RWPE1 (cell line): Measurements from ENCODE around the gene VMAC.
"Not testable (repeated sequence)": the region's sequence is repeated elsewhere in the genome, so short reads cannot be mapped to it uniquely, and the experiment has no call there.

Experiments
- CTCF ChIA-PET: fragments of 350-600 bp; sonication (Branson Sonifier 250); formaldehyde crosslinking; extraction: SDS; loops from one replicate; lab custom pipeline; 2021; lab: Yijun Ruan, JAX
- POLR2A ChIA-PET: fragments of 400-600 bp; formaldehyde crosslinking; extraction: SDS; loops from one replicate; lab custom pipeline; 2020; ENCODE audit warnings: antibody characterized with exemption; ENCODE audit not compliant: low non-redundant PET; lab: Yijun Ruan, JAX
- DNase-seq: peaks from one replicate; pipeline ENCODE4 v3.0.0; 2012; ENCODE audit warnings: low spot score
- H3K27ac ChIP-seq: fragments of 450-650 bp; 2 replicates; pipeline ENCODE4 v1.5.1; 2017
- CTCF ChIP-seq: fragments of 450-650 bp; conservative IDR thresholded peaks from 2 replicates; pipeline ENCODE4 v1.5.1; 2017; ENCODE audit warnings: low read depth, mild to moderate bottlenecking

The VMAC gene

GRCh38 chr19:5904352-5905113 is at the start of gene VMAC:
VMAC (plus strand) TSS chr19:5904872; CDS start chr19:5904891, 19 bp downstream.
- POLR2A ChIA-PET, result interaction anchor here (0.5 to 2.5 kb wide), 6 partner anchors 9 to 985 kb away, joined by 3 to 14 read pairs (median 4); partner anchors contain the start of genes CAPS and NRTN
- peak; percentile 99 for DNase-seq
- H3K27ac ChIP-seq, result peak within 1 kb of the TSS; percentile 96
- no peak for TF ChIP-seq CTCF
- CTCF ChIA-PET, result interaction anchor here (0.6 kb wide), 1 partner anchor 44 kb away, joined by 3 read pairs; no protein-coding TSS in a partner anchor

GRCh38 chr19:5855151-5855550 is 49.5 kb upstream of the VMAC start:
- DNase-seq, CTCF ChIA-PET, POLR2A ChIA-PET, H3K27ac ChIP-seq: not testable (repeated sequence)

DNA sequence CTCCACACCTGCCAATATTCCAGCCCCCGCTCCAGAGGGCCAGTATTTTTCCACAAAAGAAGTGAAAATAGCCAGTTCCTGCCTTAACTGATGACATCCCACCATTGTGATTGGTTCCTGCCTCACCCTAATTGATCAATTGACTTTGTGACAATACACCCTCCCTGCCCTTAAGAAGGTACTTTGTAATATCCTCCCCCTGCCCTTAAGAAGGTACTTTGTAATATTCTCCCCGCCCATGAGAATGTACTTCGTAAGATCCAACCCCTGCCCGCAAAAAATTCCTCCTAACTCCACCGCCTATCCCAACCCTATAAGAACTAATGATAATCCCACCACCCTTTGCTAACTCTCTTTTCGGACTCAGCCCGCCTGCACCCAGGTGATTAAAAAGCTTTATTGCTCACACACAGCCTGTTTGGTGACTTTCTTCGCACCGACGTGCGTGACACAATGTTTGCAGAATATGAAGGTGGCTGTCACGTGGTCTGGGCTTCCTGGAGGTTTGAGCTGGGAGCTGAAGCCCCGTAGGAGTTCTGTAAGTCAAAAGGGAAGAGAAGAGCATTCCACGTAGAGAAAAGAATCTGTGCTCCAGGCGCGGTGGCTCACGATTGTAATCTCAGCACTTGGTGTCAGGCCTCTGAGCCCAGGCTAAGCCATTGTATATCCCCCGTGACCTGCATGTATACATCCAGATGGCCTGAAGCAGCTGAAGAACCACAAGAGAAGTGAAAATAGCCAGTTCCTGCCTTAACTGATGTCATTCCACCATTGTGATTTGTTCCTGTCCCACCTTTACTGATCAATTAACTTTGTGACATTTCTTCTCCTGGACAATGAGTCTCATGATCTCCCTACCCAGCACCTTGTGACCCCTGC is 47.2 kb upstream of the VMAC start:
- TF ChIP-seq CTCF, result no peak
- no peak for DNase-seq
- ChIA-PET POLR2A (no interaction called here), CTCF (interaction anchor here (0.6 kb wide), 1 partner anchor 27 kb away, joined by 4 read pairs; no protein-coding TSS in a partner anchor)
- no peak overlapping the region for H3K27ac ChIP-seq

DNA sequence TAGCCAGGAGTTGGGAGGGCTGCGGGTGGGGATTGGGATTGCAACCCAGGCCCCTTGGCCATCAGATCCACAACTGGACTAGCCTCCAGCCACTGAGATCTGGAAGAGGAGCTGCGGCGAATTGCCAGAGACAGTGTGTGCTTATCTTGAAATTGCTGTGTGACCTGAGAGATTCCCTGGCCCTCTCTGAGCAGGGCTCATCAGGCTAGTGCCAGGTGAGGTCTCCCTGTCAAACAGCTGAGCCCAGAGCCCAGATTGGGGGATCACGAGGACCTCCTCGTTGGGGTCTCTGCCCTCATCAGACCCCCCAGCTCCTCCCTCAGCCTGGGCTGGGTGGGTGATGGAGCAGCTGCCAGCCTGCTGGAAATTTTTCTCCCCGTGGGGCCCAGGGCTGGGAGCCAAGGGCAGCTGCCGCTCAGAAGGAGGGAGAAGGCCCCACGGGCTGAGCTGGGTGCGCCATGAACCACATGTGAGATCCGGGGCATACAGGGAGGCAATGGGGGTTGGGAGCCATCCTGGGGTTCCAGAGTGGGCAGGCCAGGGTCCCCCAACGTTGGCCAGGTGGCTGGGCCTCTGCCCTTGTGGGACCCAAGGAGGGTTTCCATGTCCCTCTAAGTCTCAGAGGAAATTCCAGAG is 41.5 kb upstream of the VMAC start:
- POLR2A ChIA-PET, result no interaction called here
- DNase-seq, result no peak
- no peak for TF ChIP-seq CTCF
- H3K27ac ChIP-seq, result no peak overlapping the region
- CTCF ChIA-PET, result interaction anchor here (0.7 kb wide), 1 partner anchor 417 kb away, joined by 3 read pairs; no protein-coding TSS in a partner anchor

GRCh38 chr19:5864013-5864720 is 40.5 kb upstream of the VMAC start:
- CTCF ChIA-PET, result interaction anchor here (0.6 to 0.7 kb wide), 2 partner anchors 77 to 416 kb away, joined by 3 to 5 read pairs; no protein-coding TSS in a partner anchor
- TF ChIP-seq CTCF, result no peak
- DNase-seq, result no peak
- H3K27ac ChIP-seq, result no peak overlapping the region
- POLR2A ChIA-PET, result no interaction called here

DNA sequence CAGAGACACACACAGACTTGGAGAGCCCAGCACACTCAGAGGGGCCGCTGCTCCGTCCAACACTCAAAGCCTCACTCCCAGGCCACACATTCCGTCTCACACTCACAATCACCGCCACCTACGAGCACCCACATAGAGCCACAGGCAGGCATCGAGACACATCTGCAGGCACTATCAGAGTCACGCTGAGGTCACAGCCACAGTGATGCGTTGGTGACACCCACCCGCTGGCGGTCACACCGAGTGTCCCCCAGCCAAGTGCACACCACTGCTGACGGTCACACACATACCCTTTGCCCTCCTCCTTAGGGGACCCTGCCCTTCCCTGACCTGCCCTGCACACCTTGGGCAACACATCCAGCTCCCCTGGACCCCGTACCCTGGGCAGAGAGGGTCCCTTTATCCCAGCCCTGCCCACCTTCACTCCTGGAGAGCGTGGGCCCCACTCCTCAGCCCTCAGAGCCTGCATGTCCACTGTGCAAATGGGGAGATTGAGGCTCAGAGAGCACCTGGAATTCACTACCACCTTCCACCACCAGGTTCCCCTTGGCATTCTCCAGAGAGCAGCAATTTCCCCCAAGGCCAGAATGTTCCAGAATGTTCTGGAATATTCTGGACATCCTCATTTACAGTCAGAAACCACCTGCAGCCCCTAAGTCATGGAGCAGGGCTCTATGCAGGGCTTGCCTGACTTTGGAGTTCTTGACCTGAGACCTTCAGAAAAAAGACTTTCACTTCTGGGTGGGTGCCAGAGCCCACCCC is 39.8 kb upstream of the VMAC start:
- no peak for DNase-seq
- no peak for TF ChIP-seq CTCF
- CTCF ChIA-PET, result interaction anchor here (0.6 kb wide), 1 partner anchor 76 kb away, joined by 5 read pairs; no protein-coding TSS in a partner anchor
- POLR2A ChIA-PET, result interaction anchor here (0.6 kb wide), 1 partner anchor 34 kb away, joined by 4 read pairs; no protein-coding TSS in a partner anchor
- no peak overlapping the region for H3K27ac ChIP-seq
